Midbrain (tissue), 1 donor: ENCODE results near the gene SLC13A4.
A peak's percentile ranks its signal among the peaks of the same experiment; 100 is the strongest.
"Not testable (repeated sequence)": the region's sequence is repeated elsewhere in the genome, so short reads cannot be mapped to it uniquely, and the experiment has no call there.

Experiments used
- DNase-seq: peaks from one replicate; lab custom pipeline; 2025; lab: John Stamatoyannopoulos, UW

Gene SLC13A4

GRCh38 chr7:135728136-135728669, at the start of gene SLC13A4:
SLC13A4 (minus strand) TSS chr7:135728186; CDS start chr7:135727496, 690 bp downstream.
- DNase-seq, result no peak

- DNase-seq, result not testable (repeated sequence)
Measured at GRCh38 chr7:135775915-135776314, 47.9 kb upstream of the SLC13A4 start.

GRCh38 chr7:135775230-135775629, 47.2 kb upstream of the SLC13A4 start:
- no peak for DNase-seq

- no peak for DNase-seq
Measured at GRCh38 chr7:135774284-135774683, 46.3 kb upstream of the SLC13A4 start.

GRCh38 chr7:135773464-135773863, 45.5 kb upstream of the SLC13A4 start:
- DNase-seq, result no peak

GRCh38 chr7:135772639-135773222, 44.7 kb upstream of the SLC13A4 start:
- no peak for DNase-seq

- no peak for DNase-seq
Measured at GRCh38 chr7:135771961-135772638, 44.1 kb upstream of the SLC13A4 start.

- no peak for DNase-seq
Measured at GRCh38 chr7:135771051-135771450, 43.1 kb upstream of the SLC13A4 start.

- no peak for DNase-seq
Measured at GRCh38 chr7:135770139-135770710, 42.2 kb upstream of the SLC13A4 start.

- DNase-seq, result peak; percentile 63
Measured at GRCh38 chr7:135769005-135769802, 41.2 kb upstream of the SLC13A4 start.

- DNase-seq, result no peak
Measured at GRCh38 chr7:135768467-135768866, 40.5 kb upstream of the SLC13A4 start.

GRCh38 chr7:135768064-135768463, 40.1 kb upstream of the SLC13A4 start:
- DNase-seq, result no peak

- no peak for DNase-seq
Measured at GRCh38 chr7:135763261-135763660, 35.3 kb upstream of the SLC13A4 start.

GRCh38 chr7:135761751-135762488, 33.9 kb upstream of the SLC13A4 start:
- DNase-seq, result no peak

- no peak for DNase-seq
Measured at GRCh38 chr7:135759532-135759931, 31.5 kb upstream of the SLC13A4 start.

GRCh38 chr7:135758531-135758932, 30.5 kb upstream of the SLC13A4 start:
- no peak for DNase-seq

- DNase-seq, result no peak
Measured at GRCh38 chr7:135757719-135758411, 29.9 kb upstream of the SLC13A4 start.

GRCh38 chr7:135756191-135756590, 28.2 kb upstream of the SLC13A4 start:
- no peak for DNase-seq

GRCh38 chr7:135755351-135755753, 27.4 kb upstream of the SLC13A4 start:
- DNase-seq, result no peak

- DNase-seq, result no peak
Measured at GRCh38 chr7:135753616-135754413, 25.8 kb upstream of the SLC13A4 start.
